Endothelial cell of umbilical vein (primary cell): ENCODE measurements around the gene SHBG. TPM values are rescaled to one million over a fixed set of nuclear protein-coding genes. Genes with fewer than 3 reads are reported as not detected.

Experiments
- polyA plus RNA-seq, 4 experiments: library from polyadenylated mRNA; depleted of rRNA in 3 of 4; stranded (reverse) in 3 of 4; unstranded in 1 of 4; fragments of >200 nt; gene quantifications; 2 replicates each; pipeline versions ENCODE4 v1.2.1 to v1.2.3, GENCODE V29; 2011 to 2012; ENCODE audit warnings: missing spikeins in 1 of 4
- small RNA-seq: library from RNA; depleted of rRNA; stranded (forward); fragments of <200 nt; gene quantifications from one replicate; pipeline ENCODE3, GENCODE V24; 2012; ENCODE audit warnings: low replicate concordance, low read depth; ENCODE audit not compliant: insufficient read depth, insufficient read length
- total RNA-seq: library from RNA; stranded (reverse); gene quantifications from 2 replicates; pipeline ENCODE4 v1.2.3, GENCODE V29; 2021

The SHBG gene
- total and polyA plus RNA-seq, 2 donors (not counting 3 experiments of a cell fraction or from before 2014, with no cell fraction given), result 0.51 TPM; not detected in 1

Small RNA genes within 50 kb of the gene (small RNA-seq; reads per million reads assigned to genes)
- gene CD68, result not detected

Other genes starting within 250 kb of the SHBG start
- 0.58 and 0.67 TPM in 2 replicates for gene TNK1, start 249.0 kb upstream of the SHBG start, total RNA-seq
- gene TNK1, start 249.0 kb upstream of the SHBG start, polyA plus RNA-seq, result 0.14 and 0.22 TPM in 2 replicates
- gene PLSCR3, start 235.6 kb upstream of the SHBG start, total RNA-seq, result 54.5 and 59.9 TPM in 2 replicates
- gene PLSCR3, start 235.6 kb upstream of the SHBG start, polyA plus RNA-seq, result 94.8 and 111 TPM in 2 replicates
- 57.3 and 67.4 TPM in 2 replicates for gene TMEM256, start 226.0 kb upstream of the SHBG start, total RNA-seq
- 148 and 218 TPM in 2 replicates for gene TMEM256, start 226.0 kb upstream of the SHBG start, polyA plus RNA-seq
- 25.9 and 29.2 TPM in 2 replicates for gene NLGN2, start 222.3 kb upstream of the SHBG start, total RNA-seq
- gene NLGN2, start 222.3 kb upstream of the SHBG start, polyA plus RNA-seq, result 15.4 and 15.5 TPM in 2 replicates
- gene SPEM1, start 209.8 kb upstream of the SHBG start, total RNA-seq, result not detected in 2 replicates
- gene SPEM1, start 209.8 kb upstream of the SHBG start, polyA plus RNA-seq, result not detected in 2 replicates
- not detected in 2 replicates for gene SPEM2, start 204.5 kb upstream of the SHBG start, total RNA-seq
- not detected in 2 replicates for gene SPEM2, start 204.5 kb upstream of the SHBG start, polyA plus RNA-seq
- gene SPEM3, start 201.3 kb upstream of the SHBG start, total RNA-seq, result not detected in 2 replicates
- gene SPEM3, start 201.3 kb upstream of the SHBG start, polyA plus RNA-seq, result not detected in 2 replicates
- 6.1 and 6.5 TPM in 2 replicates for gene TMEM102, start 194.7 kb upstream of the SHBG start, total RNA-seq
- 5.8 and 8.4 TPM in 2 replicates for gene TMEM102, start 194.7 kb upstream of the SHBG start, polyA plus RNA-seq
- 1.8 TPM in 1 of 2 replicates, not detected in the other for gene FGF11, start 190.6 kb upstream of the SHBG start, total RNA-seq
- 0.70 and 0.92 TPM in 2 replicates for gene FGF11, start 190.6 kb upstream of the SHBG start, polyA plus RNA-seq
- 5.4 and 5.6 TPM in 2 replicates for gene CHRNB1, start 185.1 kb upstream of the SHBG start, total RNA-seq
- 9.3 and 9.6 TPM in 2 replicates for gene CHRNB1, start 185.1 kb upstream of the SHBG start, polyA plus RNA-seq
- 26.5 and 27.4 TPM in 2 replicates for gene ZBTB4, start 150.5 kb upstream of the SHBG start, total RNA-seq
- 15.1 and 15.7 TPM in 2 replicates for gene ZBTB4, start 150.5 kb upstream of the SHBG start, polyA plus RNA-seq
- not detected in 2 replicates for gene SLC35G6, start 148.7 kb upstream of the SHBG start, total RNA-seq
- gene SLC35G6, start 148.7 kb upstream of the SHBG start, polyA plus RNA-seq, result not detected in 2 replicates
- 145 and 151 TPM in 2 replicates for gene POLR2A, start 145.8 kb upstream of the SHBG start, total RNA-seq
- 25.1 and 45.9 TPM in 2 replicates for gene POLR2A, start 145.8 kb upstream of the SHBG start, polyA plus RNA-seq
- 21.0 and 28.4 TPM in 2 replicates for gene TNFSF12, start 81.1 kb upstream of the SHBG start, total RNA-seq
- gene TNFSF12, start 81.1 kb upstream of the SHBG start, polyA plus RNA-seq, result 39.4 and 40.5 TPM in 2 replicates
- gene TNFSF13, start 71.4 kb upstream of the SHBG start, total RNA-seq, result 3.7 and 5.4 TPM in 2 replicates
- 3.6 and 4.3 TPM in 2 replicates for gene TNFSF13, start 71.4 kb upstream of the SHBG start, polyA plus RNA-seq
- 56.5 and 63.4 TPM in 2 replicates for gene SENP3, start 68.2 kb upstream of the SHBG start, total RNA-seq
- 91.6 and 96.5 TPM in 2 replicates for gene SENP3, start 68.2 kb upstream of the SHBG start, polyA plus RNA-seq
- 2.9 and 4.5 TPM in 2 replicates for gene CD68, start 50.5 kb upstream of the SHBG start, total RNA-seq
- gene CD68, start 50.5 kb upstream of the SHBG start, polyA plus RNA-seq, result 29.1 and 30.8 TPM in 2 replicates
- gene MPDU1, start 46.3 kb upstream of the SHBG start, total RNA-seq, result 61.2 and 78.0 TPM in 2 replicates
- gene MPDU1, start 46.3 kb upstream of the SHBG start, polyA plus RNA-seq, result 368 and 384 TPM in 2 replicates
- gene SOX15, start 40.0 kb upstream of the SHBG start, total RNA-seq, result 0.39 and 0.46 TPM in 2 replicates
- gene SOX15, start 40.0 kb upstream of the SHBG start, polyA plus RNA-seq, result 0.19 and 0.26 TPM in 2 replicates
- gene FXR2, start 15.2 kb upstream of the SHBG start, total RNA-seq, result 33.1 and 40.1 TPM in 2 replicates
- 48.9 and 59.9 TPM in 2 replicates for gene FXR2, start 15.2 kb upstream of the SHBG start, polyA plus RNA-seq
- gene SAT2, start 2.3 kb upstream of the SHBG start, total RNA-seq, result 51.8 and 52.5 TPM in 2 replicates
- 27.9 and 38.0 TPM in 2 replicates for gene SAT2, start 2.3 kb upstream of the SHBG start, polyA plus RNA-seq
- not detected in 2 replicates for gene ATP1B2, start 20.8 kb downstream of the SHBG start, total RNA-seq
- 0.06 TPM in 1 of 2 replicates, not detected in the other for gene ATP1B2, start 20.8 kb downstream of the SHBG start, polyA plus RNA-seq
- 128 and 138 TPM in 2 replicates for gene TP53, start 57.4 kb downstream of the SHBG start, total RNA-seq
- gene TP53, start 57.4 kb downstream of the SHBG start, polyA plus RNA-seq, result 82.1 and 85.5 TPM in 2 replicates
- 23.7 and 28.0 TPM in 2 replicates for gene WRAP53, start 58.3 kb downstream of the SHBG start, total RNA-seq
- 17.9 and 21.8 TPM in 2 replicates for gene WRAP53, start 58.3 kb downstream of the SHBG start, polyA plus RNA-seq
- 1.1 and 1.4 TPM in 2 replicates for gene EFNB3, start 75.1 kb downstream of the SHBG start, total RNA-seq
- gene EFNB3, start 75.1 kb downstream of the SHBG start, polyA plus RNA-seq, result 2.9 and 3.1 TPM in 2 replicates
- 0.11 TPM in 1 of 2 replicates, not detected in the other for gene DNAH2, start 87.6 kb downstream of the SHBG start, total RNA-seq
- 0.06 and 0.10 TPM in 2 replicates for gene DNAH2, start 87.6 kb downstream of the SHBG start, polyA plus RNA-seq
- 17.8 and 19.2 TPM in 2 replicates for gene KDM6B, start 204.1 kb downstream of the SHBG start, total RNA-seq
- gene KDM6B, start 204.1 kb downstream of the SHBG start, polyA plus RNA-seq, result 1.8 and 2.0 TPM in 2 replicates
- 39.2 and 53.4 TPM in 2 replicates for gene TMEM88, start 224.9 kb downstream of the SHBG start, total RNA-seq
- gene TMEM88, start 224.9 kb downstream of the SHBG start, polyA plus RNA-seq, result 165 and 185 TPM in 2 replicates
- 119 TPM in 2 replicates for gene NAA38, start 227.4 kb downstream of the SHBG start, total RNA-seq
- 267 and 363 TPM in 2 replicates for gene NAA38, start 227.4 kb downstream of the SHBG start, polyA plus RNA-seq
- 16.8 and 18.1 TPM in 2 replicates for gene CYB5D1, start 227.9 kb downstream of the SHBG start, total RNA-seq
- gene CYB5D1, start 227.9 kb downstream of the SHBG start, polyA plus RNA-seq, result 7.7 and 9.4 TPM in 2 replicates